Middle frontal gyrus (tissue), 1 donor: Measurements from ENCODE around the gene PHF23.
A peak's percentile ranks its signal among the peaks of the same experiment; 100 is the strongest.
"Not testable (repeated sequence)": the region's sequence is repeated elsewhere in the genome, so short reads cannot be mapped to it uniquely, and the experiment has no call there.

Source experiments
- DNase-seq: peaks from one replicate; pipeline ENCODE4 v3.0.0-alpha.2; 2015; ENCODE audit warnings: low spot score; ENCODE audit errors: extremely low spot score

Gene PHF23

GRCh38 chr17:7258731-7259554, 19.7 kb upstream of the PHF23 start:
- DNase-seq, result no peak

- DNase-seq, result no peak
These were observed 17.7 kb upstream of the PHF23 start for GRCh38 chr17:7256766-7257456.

DNA sequence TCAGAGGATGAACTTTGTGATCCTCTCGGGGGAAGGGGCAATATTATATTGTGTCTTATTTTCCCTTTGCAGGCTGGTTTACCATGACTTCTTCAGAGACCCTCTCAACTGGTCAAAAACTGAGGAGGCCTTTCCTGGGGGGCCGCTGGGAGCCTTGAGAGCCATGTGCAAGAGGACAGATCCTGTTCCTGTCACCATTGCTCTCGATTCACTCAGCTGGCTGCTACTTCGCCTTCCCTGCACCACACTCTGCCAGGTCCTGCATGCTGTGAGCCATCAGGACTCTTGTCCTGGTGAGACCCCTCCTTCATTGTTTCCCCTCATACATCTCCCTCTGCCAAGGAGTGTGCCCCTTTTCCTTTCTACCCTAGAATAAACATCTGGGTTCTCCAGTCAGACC, 15.3 kb upstream of the PHF23 start:
- no peak for DNase-seq

DNA sequence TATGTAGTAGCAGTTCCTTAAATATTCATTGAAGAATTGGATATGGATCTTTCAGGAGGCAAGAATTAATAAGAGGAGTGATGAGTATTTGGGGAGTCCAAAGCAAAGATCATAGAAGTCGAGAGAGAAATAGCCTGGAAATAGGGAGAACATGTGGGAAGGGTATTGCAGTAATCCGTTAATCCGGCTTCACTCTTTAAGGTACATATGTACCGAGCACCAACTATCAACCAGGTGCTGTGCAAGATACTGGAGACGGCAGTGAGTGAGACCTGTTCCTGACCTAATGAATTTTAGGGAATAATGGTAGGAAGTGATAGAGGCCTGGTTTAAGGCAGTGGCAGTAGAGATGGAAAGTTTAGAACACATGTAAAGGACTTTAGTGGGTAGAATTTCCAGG, 13.8 kb upstream of the PHF23 start:
- no peak for DNase-seq

DNA sequence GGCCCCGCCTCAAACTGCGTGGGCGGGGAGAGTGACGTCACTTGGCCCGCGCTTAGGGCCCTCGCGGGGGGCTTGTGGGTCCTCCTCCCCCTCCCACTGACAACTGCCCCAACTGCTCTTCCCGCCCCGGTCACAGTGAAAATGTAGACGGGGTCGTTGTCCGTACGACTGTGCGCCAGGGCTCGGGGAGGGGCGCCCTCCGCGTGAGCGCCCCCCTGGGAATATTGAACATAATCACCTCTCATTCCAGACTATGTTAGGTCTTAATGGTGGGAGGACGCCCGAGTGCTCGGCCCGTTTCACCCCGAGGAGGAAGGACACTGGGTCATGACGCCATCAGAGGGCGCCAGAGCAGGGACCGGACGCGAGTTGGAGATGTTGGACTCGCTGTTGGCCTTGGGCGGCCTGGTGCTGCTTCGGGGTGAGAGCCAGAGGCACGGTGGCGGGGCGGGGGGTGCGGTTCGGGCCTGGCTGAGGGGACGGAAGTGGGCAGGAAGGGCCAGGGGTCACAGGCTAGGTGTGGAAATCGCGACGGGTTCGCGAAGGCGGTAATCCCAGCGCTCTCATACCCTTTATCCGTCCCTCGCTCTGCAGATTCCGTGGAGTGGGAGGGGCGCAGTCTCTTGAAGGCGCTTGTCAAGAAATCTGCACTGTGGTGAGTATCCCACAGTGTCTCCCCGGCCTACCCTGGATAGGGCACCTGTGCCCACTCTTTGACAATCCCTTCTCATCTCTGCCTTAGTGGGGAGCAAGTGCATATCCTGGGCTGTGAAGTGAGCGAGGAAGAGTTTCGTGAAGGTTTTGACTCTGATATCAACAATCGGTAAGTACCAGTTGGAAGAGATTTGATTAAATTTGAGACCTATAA, 13.2 kb upstream of the PHF23 start, which contains the start of gene ELP5:
ELP5 (plus strand) TSS at position 40 of the 868 bp plus-strand sequence; CDS start at position 376, 336 bp downstream.
- DNase-seq, result peak; percentile 70

- peak; percentile 98 for DNase-seq
These were observed 12.5 kb upstream of the PHF23 start, which contains the start of gene CTDNEP1 for GRCh38 chr17:7251661-7252175. Gene CTDNEP1, minus strand, starts transcription at chr17:7251734. Its CDS starts 438 bp downstream, at chr17:7251296.

DNA sequence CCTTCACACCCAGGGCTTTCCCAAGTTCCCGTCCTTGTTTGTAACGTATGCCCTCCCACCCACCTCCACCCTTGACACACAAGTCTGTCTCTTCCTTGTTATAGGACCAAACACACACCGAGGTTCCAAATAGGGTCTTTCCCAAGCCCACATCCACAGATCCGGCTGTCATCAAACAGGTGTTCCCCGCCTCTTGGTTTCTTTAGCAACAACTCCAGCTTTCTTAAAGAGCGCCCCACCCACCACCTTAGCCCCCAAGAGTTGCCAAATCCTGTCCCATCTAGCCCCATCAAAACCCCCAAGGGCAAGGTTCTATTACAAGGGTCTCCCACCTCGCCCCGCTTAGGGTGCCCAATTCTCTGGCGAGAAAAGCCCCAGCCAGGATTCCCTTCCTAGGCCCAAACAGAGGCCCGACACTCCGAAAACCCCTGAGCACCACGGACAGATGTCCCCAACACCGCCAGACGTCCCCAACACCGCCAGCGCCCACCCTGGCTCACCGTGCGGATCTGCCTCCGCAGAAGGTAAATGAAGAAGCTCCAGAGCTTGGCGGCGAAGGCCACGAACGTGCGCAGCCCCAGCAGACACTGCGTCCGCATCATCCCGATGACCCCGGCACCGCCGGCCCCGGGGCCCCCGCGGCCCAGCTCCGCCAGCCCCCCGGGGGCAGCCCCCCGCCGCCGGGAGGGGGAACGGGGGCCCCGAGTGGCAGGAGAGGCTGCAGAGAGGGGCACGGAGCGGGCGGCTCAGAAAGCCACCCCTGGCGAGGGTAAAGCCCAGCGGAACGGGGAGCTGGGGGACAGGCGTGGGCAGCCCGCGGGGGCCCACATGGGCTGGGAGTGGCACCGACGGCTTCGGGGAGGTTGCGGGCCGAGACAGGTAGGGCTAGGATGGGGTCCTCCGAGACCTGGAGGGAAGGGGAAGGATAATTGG, 11.7 kb upstream of the PHF23 start:
- DNase-seq, result no peak

GRCh38 chr17:7249830-7250229, 10.6 kb upstream of the PHF23 start:
- DNase-seq, result no peak

DNA sequence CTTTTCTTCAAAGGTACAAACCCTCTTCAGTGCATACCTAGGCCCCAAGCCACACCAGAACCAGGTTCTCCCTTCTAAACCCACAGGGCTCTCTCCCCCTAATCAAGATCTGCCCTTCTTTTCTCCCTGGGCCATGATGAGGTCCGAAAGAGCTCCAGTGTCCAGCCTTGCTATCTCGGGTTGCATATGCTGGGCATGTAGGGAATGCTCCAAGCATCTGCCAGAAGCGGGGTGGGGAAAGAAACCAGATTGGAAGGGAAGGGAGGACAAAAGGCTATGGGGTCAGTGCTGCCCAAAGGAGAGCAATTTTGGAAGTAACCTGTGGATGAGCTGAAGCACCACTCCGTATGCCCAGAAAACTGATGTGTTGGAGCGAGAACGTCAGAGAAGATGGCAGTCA, 10.0 kb upstream of the PHF23 start:
- DNase-seq, result no peak

GRCh38 chr17:7248796-7249195, 9.5 kb upstream of the PHF23 start:
- DNase-seq, result no peak

- no peak for DNase-seq
These were observed 7.5 kb upstream of the PHF23 start for GRCh38 chr17:7246779-7247178.

DNA sequence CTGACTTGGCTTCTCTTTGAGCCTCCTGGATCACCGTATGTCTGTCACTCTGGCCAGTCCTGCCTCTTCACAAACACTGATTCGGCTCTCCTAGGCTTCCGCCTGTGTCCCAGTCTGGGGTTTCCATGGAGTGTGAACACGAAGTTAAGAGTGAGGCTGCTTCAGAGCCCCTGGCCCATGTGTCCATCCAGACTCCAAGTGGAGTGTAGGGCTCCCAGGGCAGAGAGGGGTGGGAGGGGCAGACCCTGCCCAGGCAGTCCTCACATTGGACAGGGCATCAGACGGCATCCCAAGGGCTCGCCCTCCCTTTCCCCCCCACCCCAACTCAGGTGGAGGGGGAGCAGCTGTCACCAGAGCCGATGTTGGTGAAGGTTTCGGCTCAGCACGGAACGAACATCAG, 4.6 kb upstream of the PHF23 start:
- DNase-seq, result not testable (repeated sequence)

DNA sequence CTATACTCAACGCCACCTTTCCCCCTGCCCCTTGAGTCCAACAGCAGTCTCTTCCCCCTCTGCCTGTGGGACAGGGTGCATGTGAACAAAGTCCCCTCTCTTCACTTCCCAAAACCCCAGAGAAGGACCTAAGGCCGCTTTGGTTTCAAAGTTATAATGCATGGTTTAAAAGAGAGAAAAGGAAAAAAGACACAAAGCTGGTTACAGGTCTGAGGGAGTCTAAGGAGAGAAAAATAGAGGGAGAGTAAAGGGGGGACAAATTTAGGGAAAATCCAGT, 4.1 kb upstream of the PHF23 start:
- DNase-seq, result no peak

GRCh38 chr17:7242717-7243452, 3.6 kb upstream of the PHF23 start:
- DNase-seq, result peak; percentile 89

- peak; percentile 93 for DNase-seq
These were observed 2.8 kb upstream of the PHF23 start, which contains the start of gene GABARAP for GRCh38 chr17:7241783-7242716. Gene GABARAP, minus strand, starts transcription at chr17:7242449. Its CDS starts 119 bp downstream, at chr17:7242330.

DNA sequence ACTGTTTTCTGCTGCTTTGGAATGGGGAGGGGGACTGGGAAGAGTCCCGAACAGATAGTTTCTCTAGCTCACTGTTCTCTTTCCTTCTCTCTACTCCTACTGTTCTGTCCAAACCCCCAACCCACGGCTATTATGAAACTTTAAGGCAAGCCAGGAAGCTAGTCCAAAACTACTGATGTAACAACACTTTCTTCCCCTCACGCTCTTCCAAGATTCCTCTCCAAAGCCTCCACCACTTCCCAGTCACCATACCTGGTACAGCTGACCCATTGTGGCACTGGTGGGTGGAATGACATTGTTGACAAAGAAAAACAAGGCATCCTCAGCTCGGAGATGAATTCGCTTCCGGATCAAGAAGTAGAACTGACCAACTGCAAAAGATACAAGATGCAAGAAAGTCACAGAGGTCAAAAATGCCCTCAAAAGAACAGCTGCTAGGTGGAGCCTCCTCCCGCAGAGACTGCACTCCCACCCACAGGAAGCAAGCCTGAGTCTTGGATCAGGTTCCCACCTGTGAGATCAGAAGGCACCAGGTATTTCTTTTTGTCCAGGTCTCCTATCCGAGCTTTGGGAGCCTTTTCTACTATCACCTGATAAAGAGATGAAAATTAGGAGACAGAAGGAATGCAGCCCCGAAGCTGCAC, 2.0 kb upstream of the PHF23 start:
- DNase-seq, result no peak

- DNase-seq, result no peak
These were observed 1.1 kb upstream of the PHF23 start for GRCh38 chr17:7240375-7240774.
